HG02973 (cell line): ENCODE measurements around the gene NEIL3.

ENCODE experiments used
- ATAC-seq: cut with Tn5 transposase; IDR thresholded peaks from one replicate; pipeline ENCODE4 v1.9.1; 2021; ENCODE audit warnings: moderate library complexity; ENCODE audit not compliant: unreplicated experiment

Gene NEIL3

DNA sequence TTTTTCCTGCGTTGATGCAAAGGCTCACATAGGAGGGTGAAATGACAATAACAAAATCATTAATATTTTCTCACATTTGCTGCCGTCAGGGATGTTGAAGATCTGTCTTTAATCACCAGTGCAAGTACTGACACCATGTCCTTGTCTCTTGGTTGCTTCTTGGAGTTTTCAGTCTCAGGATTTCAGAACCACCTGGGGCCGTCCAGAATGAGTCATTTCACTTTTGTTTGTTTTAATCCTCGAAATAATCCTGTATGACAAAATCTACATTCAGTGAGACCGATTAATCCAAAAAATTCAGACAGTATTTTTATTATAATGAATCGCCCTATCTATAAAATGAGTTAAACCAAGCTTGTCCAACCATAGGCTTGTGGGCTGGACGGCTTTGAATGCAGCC, 47.2 kb downstream of the NEIL3 start:
- ATAC-seq, result no peak

- ATAC-seq, result no peak
Observed at GRCh38 chr4:177367336-177367735, 57.7 kb downstream of the NEIL3 start.

DNA sequence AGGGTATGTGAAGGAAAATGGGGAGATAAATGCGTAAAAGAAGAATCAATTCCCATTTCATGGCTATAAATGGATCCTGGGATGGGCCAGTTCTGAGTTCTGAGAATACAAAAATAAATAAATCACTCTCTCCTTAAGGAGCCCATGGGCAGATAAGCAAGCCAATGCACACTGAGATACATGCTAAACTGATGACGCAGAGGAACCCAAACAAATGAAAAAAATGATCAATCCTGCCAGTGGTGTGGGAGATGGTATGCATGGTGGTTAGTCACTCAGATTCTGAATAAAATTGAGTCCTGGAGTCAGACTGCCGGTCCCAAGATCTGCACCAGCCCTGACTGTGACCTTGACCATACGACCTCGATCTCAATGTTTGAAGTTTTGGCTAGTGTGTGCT, 59.7 kb downstream of the NEIL3 start:
- ATAC-seq, result no peak

- ATAC-seq, result no peak
Observed at GRCh38 chr4:177371461-177371860, 61.8 kb downstream of the NEIL3 start.

DNA sequence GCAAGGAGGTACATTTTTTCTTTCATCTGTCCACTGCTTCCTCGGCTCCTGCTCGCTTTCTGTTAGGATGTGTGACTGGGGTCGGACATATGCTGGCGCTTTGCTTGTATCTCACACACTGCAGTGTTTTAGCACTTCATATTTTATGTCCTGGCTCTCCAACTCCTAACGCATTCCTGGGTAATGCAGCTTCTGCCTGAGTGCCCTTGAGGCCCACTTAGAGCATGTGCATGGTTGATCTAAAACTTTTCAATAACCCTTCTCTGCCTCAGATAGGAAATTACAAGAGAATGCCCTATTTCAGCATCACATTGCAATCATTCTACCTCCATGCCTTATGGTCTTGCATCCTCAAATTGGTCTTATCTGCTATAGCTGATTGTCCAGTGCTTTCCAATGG, 65.3 kb downstream of the NEIL3 start:
- no peak for ATAC-seq

DNA sequence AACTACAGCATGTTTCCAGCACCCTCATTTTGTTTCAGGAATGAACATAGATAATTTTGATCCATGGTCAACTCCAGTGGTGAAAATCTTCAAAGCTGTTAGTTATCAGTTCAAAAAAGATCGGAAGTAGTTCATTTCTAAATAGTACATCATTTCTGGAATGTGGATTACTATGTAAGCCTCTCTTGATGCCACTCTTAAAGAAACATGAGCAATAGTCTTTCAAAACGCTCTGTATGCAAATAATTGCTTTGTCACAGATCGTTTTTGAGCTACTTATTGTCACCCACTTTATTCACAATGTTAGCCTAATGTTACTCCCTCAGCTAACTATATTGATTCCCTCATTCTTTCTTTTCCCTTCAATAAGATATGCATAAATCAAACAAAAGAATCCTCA, 65.7 kb downstream of the NEIL3 start:
- no peak for ATAC-seq

- ATAC-seq, result no peak
Observed at GRCh38 chr4:177376024-177376423, 66.3 kb downstream of the NEIL3 start.

- no peak for ATAC-seq
Observed at GRCh38 chr4:177380730-177381287, 71.1 kb downstream of the NEIL3 start.

- ATAC-seq, result no peak
Observed at GRCh38 chr4:177381762-177382310, 72.2 kb downstream of the NEIL3 start.

GRCh38 chr4:177384856-177385397, 75.3 kb downstream of the NEIL3 start:
- no peak for ATAC-seq

DNA sequence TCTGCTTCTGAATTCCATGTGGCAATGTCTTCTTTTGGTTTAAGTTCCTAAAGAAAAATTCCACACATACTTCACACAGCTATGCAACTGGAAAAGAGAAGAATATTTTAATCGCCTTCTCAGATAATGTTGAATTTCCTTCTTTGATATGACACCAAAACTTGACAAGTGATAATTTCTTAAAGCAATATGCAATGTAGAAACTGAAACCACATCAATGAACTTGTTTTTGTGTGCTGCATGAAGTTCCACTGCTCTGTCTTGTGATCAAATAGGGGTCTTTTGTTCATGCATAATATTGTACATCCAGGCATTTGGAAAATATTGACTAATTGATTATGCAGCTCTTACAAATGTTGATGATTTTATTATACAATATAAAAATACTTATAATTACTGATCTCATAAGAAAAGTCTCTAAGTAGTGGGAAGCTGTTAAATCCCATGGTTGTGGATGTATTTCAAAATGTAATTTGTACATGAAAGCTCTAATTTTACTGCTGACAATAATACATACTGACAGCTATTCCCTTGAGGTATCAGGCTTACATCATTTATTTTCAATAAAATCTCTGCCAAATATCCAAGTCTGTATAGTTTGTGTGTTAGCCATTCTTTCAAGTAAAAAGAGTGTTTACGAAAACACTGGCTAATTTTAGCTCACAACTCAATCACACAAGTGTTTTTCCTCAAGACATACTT, 76.1 kb downstream of the NEIL3 start:
- ATAC-seq, result no peak

- no peak for ATAC-seq
Observed at GRCh38 chr4:177386278-177386815, 76.7 kb downstream of the NEIL3 start.

DNA sequence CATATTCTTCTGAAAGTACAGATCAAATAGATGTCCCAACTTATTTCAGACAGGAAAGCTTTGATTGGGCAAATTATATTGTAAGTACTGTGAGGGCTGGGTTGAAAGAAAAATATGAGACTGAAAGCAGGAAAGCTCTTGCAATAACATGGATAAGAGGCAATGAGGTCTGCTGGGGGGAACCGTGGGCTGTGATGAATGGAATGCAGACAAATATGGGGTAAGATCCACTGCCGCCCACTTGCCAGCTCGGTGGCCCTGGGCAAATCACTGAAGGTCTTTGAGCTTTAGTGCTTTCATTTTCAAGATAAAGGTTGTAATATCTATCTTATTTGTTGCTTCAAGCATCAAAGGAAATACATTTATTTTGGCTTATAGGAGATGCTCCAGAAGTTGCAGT, 81.6 kb downstream of the NEIL3 start:
- ATAC-seq, result no peak

GRCh38 chr4:177391953-177392352, 82.3 kb downstream of the NEIL3 start:
- no peak for ATAC-seq

DNA sequence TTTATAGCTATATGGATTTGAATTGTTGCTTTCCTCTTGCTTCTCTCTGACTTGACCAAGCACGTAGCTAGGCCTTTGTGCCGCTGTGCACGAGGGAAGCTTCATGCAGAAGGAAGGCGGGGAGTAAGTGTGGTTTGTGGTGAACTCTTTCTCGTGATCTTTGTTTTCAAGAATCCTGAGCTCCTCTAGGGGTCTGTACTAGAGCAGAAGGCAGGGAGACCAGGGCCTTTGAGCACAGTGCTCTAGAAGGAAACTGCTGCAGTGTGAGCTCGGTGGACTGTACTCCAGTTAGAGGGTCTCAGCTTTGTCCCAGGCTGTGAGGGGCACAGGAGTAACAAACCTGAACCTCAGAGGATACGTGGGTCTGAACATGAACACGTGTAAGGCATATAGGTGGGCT, 83.6 kb downstream of the NEIL3 start:
- ATAC-seq, result no peak

DNA sequence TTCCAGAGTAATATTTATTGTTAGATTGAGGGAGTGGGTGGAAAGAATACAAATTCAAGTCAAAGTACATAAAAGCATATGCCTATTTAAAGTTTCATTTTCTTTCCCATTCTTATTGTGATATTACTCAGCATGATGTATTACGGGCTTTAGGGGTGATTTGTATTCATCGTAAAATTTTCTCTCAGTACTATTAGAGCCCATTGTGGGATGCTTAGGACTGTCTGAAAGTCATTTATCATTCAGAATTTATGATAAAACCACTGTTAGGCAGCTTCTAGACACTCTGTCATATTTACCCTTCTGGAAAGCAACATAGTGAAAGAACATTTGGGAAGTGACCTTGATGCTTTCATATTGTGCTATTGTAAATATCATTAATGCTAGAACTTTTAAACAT, 86.7 kb downstream of the NEIL3 start:
- no peak for ATAC-seq

DNA sequence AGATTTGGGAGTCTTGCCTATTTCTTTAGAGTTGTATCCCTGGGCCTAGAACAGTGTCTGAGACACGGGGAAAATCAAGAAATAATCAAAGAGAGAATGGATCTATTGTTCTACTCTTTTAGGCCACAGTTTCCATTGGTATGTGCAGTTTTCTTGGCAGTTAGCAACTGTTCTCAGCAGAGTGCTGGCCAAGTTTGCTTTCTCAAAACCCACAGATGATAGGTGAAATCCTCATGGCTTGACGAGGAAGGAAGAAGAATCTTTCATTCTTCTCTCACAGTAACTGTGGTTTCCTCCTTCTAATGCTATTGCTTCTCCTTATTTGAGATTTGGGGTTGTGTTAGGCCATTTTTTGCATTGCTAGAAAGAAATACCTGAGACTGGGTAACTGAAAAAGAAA, 90.4 kb downstream of the NEIL3 start:
- ATAC-seq, result no peak

DNA sequence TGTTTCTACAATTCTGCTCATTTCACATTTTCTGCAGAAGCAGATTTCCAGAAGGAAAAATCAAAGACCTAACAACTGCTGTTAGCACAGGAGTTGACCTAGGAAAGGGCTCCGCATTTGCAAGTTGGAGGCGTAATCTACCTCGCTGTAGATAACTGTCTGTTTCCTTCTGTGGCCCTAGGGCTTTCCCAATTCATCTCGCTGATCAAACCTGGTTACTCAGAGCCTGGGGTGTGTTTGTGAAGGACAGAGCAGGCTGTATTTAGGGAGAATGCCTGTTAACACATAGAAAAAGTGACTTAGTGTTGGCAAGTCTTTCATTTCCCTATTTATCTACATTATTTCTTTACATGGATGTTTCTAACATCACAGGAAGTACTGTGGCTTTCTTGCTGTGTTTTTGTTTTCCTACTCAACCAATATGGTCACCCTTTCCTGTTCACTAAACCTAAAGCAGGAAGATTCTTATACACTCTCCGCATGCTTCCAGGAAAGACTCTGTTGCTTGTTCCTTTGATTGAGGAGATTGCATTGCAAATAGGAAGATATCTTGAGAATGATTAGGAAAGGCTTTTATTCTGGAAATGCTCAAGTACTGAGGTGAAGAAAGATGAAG, 92.1 kb downstream of the NEIL3 start:
- no peak for ATAC-seq

DNA sequence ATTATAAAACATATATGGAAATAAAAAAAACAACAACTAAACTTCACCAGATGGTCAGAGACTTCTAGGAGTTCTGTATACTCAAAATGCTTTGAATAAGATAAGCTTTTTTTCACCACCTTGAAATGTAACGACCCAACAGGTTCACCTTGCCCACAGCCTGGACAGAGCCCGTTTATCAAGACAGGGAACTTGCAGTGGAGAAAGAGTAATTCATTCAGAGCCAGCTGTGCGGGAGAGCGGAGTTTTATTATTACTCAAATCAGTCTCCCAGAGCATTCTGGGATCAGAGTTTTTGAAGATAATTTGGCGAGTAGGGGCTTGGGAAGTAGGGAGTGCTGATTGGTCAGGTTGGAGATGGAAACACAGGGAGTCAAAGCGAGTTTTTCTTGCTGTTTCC, 94.1 kb downstream of the NEIL3 start:
- no peak for ATAC-seq

DNA sequence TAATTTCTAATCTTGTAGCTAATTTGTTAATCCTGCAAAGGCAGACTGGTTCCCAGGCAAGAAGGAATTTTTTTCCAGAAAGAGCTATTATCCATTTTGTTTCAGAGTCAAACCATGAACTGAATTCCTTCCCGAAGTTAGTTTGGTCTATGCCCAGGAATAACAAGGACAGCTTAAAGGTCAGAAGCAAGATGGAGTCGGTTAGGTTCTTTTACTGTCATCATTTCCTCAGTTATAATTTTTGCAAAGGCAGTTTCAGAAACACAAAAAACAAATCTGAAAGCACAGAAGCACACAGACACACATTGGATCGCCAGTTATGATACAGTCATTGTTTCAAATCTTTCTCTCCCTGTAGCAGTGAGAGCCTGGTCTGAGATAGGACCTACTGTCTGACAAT, 94.7 kb downstream of the NEIL3 start:
- no peak for ATAC-seq

GRCh38 chr4:177404986-177405385, 95.3 kb downstream of the NEIL3 start:
- no peak for ATAC-seq

DNA sequence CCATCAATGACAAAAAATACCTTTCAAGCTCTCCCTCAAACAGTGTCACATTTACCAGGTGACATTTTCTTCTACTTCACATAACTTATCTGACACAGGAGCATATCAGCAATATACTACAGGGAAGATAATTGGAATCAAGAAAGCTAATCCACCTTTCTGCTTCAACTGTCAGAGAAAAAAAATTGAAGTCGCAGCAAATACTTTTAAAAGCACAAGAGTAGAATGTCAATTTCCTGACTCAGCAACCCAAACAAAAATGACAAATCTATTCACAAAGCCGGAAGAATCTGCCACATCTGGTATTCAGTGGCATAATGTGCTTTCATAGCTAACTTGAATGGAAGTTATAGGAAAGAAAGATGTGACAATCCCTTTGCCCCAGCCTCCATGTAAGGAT, 95.8 kb downstream of the NEIL3 start:
- ATAC-seq, result no peak
